ENCODE measurements around the gene CLN3. TPM values are rescaled to one million over a fixed set of nuclear protein-coding genes. Genes with fewer than 3 reads are reported as not detected.

The CLN3 gene
- 24.1 to 38.1 TPM (median 32.8 TPM) in 5 replicates for total RNA-seq (2022; extraction: Qiagen RNA extraction)

DNA sequence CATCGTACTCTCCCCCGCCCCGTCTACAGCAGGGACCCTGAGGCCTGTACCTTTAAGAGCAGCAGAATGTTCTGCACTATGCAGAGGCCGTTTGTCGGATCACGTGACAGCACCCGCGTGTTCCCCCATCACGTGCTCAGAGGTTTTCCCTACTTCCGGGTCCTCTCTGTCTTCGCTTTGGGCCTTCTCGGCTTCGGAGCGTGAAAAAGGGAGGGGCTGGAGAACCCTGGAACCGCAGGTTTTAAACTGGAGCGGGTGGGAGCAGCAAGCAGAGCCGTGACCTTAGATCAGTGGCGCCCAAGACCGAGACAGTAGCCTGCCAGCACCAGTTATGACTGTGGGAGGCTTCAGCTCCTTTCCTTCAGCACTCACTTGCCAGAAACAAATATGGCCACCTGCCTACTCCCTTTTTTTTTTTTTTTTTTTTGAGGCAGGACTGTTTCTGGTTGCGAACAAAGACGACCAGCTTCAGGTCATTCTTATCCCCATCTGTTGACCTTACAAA is at the start of gene CLN3:
Gene CLN3, minus strand, starts transcription at position 105 of the 505 bp plus-strand sequence. CDS start 315 bp downstream, outside the sequence.

DNA sequence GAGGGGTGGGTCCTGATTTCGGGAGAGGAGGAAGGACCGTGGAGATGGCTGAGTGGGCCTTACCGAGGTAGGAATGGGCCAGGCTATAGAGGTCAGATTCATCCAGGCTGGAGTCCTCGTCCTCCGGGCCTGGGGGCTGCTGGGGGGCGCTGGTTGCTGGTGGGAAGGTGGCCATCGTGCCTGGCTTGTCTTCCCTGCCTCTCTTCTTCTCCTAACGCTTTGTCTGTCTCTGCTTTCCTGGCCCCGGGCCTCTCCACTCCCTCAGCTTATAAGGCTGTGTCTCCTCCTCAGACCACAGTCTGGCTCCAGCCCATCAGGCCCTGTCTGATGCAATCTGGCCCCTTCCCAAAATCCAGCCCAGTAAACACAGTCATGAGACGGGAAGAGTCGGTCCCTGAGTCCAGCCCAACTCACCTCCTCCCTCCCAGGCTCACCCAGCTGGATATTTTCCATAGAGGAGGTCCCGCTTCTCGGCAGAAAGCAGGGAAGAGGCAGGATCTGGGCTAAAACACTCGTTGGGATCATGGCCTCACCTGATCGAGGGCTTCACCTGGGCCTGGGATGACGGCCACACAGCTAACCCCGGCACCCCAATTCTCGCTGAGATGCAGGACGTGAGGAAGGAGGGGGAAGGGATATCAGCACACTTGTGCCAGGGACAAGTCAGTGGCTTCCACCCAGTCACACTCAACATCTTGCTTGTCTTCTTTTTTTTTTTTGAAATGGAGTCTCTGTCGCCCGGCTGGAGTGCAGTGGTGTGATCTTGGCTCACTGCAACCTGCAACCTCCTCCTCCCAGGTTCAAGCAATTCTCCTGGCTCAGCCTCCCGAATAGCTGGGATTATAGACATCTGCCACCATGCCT is 47.1 kb upstream of the CLN3 start, which contains the start of gene NUPR1:
Gene NUPR1, minus strand, starts transcription at position 242 of the 864 bp plus-strand sequence. Its CDS starts 67 bp downstream, at position 175.

DNA sequence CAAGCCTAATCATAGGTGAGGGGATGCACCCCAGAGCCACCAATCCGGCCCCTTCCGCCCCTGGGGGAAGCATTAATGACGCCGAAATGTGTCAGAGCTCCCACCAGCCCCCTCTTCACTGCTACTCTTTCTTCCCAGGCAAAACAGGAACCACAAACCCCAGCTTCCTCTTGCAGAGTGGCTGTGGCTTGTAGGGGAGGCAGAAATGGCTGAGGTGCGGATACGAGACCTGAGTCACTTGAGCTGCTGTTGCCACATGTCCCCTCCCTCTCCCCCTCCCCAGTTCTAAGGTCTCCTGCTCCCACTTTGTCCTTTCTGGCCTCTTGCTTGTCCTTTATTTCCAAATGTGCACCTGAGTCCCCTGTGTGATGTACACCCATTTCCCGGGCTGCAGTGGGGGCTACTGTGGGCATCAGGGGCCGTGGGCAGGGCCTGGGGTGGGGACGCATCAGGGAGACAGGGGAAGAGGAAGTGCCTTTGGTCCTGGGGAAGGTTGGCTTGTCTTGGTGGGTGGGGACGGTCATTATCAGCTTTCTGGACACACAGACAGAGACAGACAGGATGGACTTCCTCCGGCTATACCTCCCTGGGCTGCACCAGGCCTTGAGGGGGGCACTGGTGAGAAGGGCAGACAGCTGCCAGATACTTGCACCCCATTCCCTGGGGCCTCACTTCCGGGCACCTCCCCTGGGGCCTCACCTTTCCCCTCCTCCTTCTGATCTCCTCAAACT is 2.4 kb upstream of the CLN3 start, which contains the start of gene APOBR:
Gene APOBR, plus strand, starts transcription at position 523 of the 731 bp plus-strand sequence. Its CDS starts 39 bp downstream, at position 562.

Other genes with a start within 250 kb of the CLN3 start
- 0.22 to 0.32 TPM (median 0.25 TPM) in 5 replicates for gene SBK1, start 199.5 kb downstream of the CLN3 start, total RNA-seq (2022; extraction: Qiagen RNA extraction)
- 1.6 to 2.3 TPM (median 1.9 TPM) in 5 replicates for gene NPIPB6, start 128.6 kb downstream of the CLN3 start, total RNA-seq (2022; extraction: Qiagen RNA extraction)
- 68.3 to 86.2 TPM (median 73.4 TPM) in 5 replicates for gene EIF3CL, start 88.2 kb downstream of the CLN3 start, total RNA-seq (2022; extraction: Qiagen RNA extraction)
- 0.17 to 0.46 TPM (median 0.25 TPM) in 4 of 5 replicates, not detected in the other for gene NPIPB7, start 19.7 kb downstream of the CLN3 start, total RNA-seq (2022; extraction: Qiagen RNA extraction)
- 0.05 to 0.09 TPM (median 0.06 TPM) in 5 replicates for gene APOBR, start 2.6 kb upstream of the CLN3 start, total RNA-seq (2022; extraction: Qiagen RNA extraction)
- not detected in 5 replicates for gene IL27, start 14.8 kb upstream of the CLN3 start, total RNA-seq (2022; extraction: Qiagen RNA extraction)
- gene NUPR1, start 46.9 kb upstream of the CLN3 start, total RNA-seq (2022; extraction: Qiagen RNA extraction), result 8.6 to 24.3 TPM (median 16.1 TPM) in 5 replicates
- 20.5 to 24.3 TPM (median 22.4 TPM) in 5 replicates for gene SGF29, start 61.8 kb upstream of the CLN3 start, total RNA-seq (2022; extraction: Qiagen RNA extraction)
- 0.06 to 0.12 TPM (median 0.07 TPM) in 4 of 5 replicates, not detected in the other for gene SULT1A2, start 105.0 kb upstream of the CLN3 start, total RNA-seq (2022; extraction: Qiagen RNA extraction)
- 5.2 to 6.5 TPM (median 6.0 TPM) in 5 replicates for gene SULT1A1, start 118.0 kb upstream of the CLN3 start, total RNA-seq (2022; extraction: Qiagen RNA extraction)
- 0.62 TPM in 1 of 5 replicates, not detected in the others for gene NPIPB8, start 146.0 kb upstream of the CLN3 start, total RNA-seq (2022; extraction: Qiagen RNA extraction)
- gene EIF3C, start 219.4 kb upstream of the CLN3 start, total RNA-seq (2022; extraction: Qiagen RNA extraction), result 231 to 365 TPM (median 342 TPM) in 5 replicates

All from A549 treated with Hydrocortisone at 1 μM for 4 hours (cell line).